Uterus (tissue), 4 donors: ENCODE results near the gene TIMM21. TPM values are rescaled to one million over a fixed set of nuclear protein-coding genes. Genes with fewer than 3 reads are reported as not detected.

Source experiments
- DNase-seq, 2 donors: peaks; one replicate each; pipeline ENCODE4 v3.0.0-alpha.2; 2019 to 2020
- H3K27ac ChIP-seq, 2 donors: fragments of 200-600 bp; sonication (generic); 1 replicate in 1 of 2; 2 replicates in 1 of 2; pipeline ENCODE4 v1.5.1; 2016 to 2018
- H3K27me3 ChIP-seq, 2 donors: fragments of 200-600 bp; sonication (generic); one replicate each; pipeline ENCODE4 v1.5.1; 2018 to 2019; ENCODE audit warnings: control low read depth in 1 of 2
- H3K36me3 ChIP-seq, 2 donors: fragments of 200-600 bp; sonication (generic); one replicate each; pipeline ENCODE4 v1.5.1; 2019; ENCODE audit warnings: control low read depth in 1 of 2
- H3K4me1 ChIP-seq, 2 donors: fragments of 200-600 bp; sonication (generic); one replicate each; pipeline ENCODE4 v1.5.1; 2018 to 2019; ENCODE audit warnings: control low read depth in 1 of 2
- H3K4me3 ChIP-seq, 2 donors: fragments of 200-600 bp; sonication (generic); 1 replicate in 1 of 2; 2 replicates in 1 of 2; pipeline ENCODE4 v1.5.1; 2018 to 2019; ENCODE audit warnings: mild to moderate bottlenecking in 1 of 2
- H3K9me3 ChIP-seq, 2 donors: fragments of 200-600 bp; sonication (generic); one replicate each; pipeline ENCODE4 v1.5.1; 2019; ENCODE audit warnings: control low read depth in 1 of 2
- POLR2A ChIP-seq, 2 donors: fragments of 450-650 bp; IDR thresholded peaks; one replicate each; pipeline ENCODE4 v1.6.1; 2016; ENCODE audit warnings: antibody characterized with exemption in 2 of 2, mild to moderate bottlenecking in 1 of 2, moderate library complexity in 1 of 2
- intact Hi-C: fragments of 100-400 bp; cut with DNase I; formaldehyde crosslinking; loops from one replicate; pipeline ENCODE4 v1.15.1; 2023; ENCODE audit warnings: low total_unique reads
- total RNA-seq, 4 donors: library from RNA; depleted of rRNA in 3 of 4; stranded (reverse); fragments of >200 nt in 3 of 4; gene quantifications; one replicate each; pipeline versions ENCODE4 v1.1.0 to v1.2.4, GENCODE V29; 2014 to 2023
- TF ChIP-seq, protein P1 (sequence below), 4 experiments: fragments of 200-600 bp in 2 of 4; fragments of 450-650 bp in 2 of 4; sonication (generic) in 2 of 4; IDR thresholded peaks; one replicate each; pipeline ENCODE4 v1.5.1; 2016 to 2019; ENCODE audit warnings: antibody characterized with exemption in 4 of 4, mild to moderate bottlenecking in 2 of 4, moderate library complexity in 1 of 4
- donor health status: DM: yes; HTN: yes; CAD: no.

Gene TIMM21
- total RNA-seq, 4 donors from 2014 or later = 15.0 to 44.0 (median 17.2) TPM

DNA sequence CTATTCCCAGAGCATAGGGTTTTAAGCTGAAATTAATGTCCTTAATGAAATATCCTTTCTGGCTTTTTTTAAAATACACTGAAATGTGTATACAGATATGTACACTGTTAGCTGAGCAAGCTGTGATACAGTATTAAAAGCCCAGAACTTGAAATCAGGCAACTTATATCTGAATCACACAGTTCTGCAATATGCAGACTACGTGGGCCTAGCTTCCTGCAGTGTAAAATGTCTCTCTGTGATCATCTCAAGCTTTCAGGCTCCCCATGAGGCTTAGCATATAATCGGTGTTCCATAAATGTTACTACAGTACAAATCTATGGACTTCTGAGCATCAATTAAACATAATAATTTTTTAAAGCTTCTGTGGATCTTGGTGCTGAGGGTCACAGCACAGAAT is 8.9 kb upstream of the TIMM21 start:
- H3K4me3 ChIP-seq = no peak overlapping the region
- H3K4me1 ChIP-seq = no peaks in the 10 kb centered on the region
- intact Hi-C loops = no loop called here
- no peaks in the 10 kb centered on the region for H3K27me3 ChIP-seq
- no peak for DNase-seq
- H3K27ac ChIP-seq = no peak overlapping the region
- H3K9me3 ChIP-seq = no peaks in the 10 kb centered on the region
- no peaks in the 10 kb centered on the region for H3K36me3 ChIP-seq
- no peak for TF ChIP-seq POLR2A (IDR thresholded peaks at IDR 0.05)
- TF ChIP-seq, protein P1, sequence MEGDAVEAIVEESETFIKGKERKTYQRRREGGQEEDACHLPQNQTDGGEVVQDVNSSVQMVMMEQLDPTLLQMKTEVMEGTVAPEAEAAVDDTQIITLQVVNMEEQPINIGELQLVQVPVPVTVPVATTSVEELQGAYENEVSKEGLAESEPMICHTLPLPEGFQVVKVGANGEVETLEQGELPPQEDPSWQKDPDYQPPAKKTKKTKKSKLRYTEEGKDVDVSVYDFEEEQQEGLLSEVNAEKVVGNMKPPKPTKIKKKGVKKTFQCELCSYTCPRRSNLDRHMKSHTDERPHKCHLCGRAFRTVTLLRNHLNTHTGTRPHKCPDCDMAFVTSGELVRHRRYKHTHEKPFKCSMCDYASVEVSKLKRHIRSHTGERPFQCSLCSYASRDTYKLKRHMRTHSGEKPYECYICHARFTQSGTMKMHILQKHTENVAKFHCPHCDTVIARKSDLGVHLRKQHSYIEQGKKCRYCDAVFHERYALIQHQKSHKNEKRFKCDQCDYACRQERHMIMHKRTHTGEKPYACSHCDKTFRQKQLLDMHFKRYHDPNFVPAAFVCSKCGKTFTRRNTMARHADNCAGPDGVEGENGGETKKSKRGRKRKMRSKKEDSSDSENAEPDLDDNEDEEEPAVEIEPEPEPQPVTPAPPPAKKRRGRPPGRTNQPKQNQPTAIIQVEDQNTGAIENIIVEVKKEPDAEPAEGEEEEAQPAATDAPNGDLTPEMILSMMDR (IDR thresholded peaks at IDR 0.05) = no peak

DNA sequence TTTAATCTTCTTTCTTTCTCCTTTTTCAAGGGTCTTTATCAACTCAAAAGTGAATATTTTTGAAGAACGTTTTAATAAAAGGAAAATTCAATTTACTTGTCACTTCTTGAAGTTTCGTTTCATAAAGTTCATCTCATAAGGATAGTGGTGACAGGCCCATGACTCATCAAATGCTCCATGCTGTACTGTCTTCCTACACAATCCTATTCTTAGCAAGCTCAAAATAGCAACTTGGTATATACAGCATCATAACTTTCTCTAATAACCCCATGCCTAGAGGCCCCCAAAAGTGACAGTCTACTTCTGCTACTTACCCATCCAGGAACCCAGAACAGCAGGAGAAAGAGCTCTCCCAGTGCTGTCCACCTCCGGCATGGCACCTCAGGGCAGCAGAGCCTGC is 8.4 kb upstream of the TIMM21 start:
- intact Hi-C loops = no loop called here
- Histone ChIP-seq H3K4me3 (no peak overlapping the region), H3K4me1 (no peaks in the 10 kb centered on the region), H3K9me3 (no peaks in the 10 kb centered on the region), H3K27ac (no peak overlapping the region), H3K27me3 (no peaks in the 10 kb centered on the region), H3K36me3 (no peaks in the 10 kb centered on the region)
- TF ChIP-seq, protein P1 (IDR thresholded peaks at IDR 0.05) = no peak
- TF ChIP-seq POLR2A (IDR thresholded peaks at IDR 0.05) = no peak
- DNase-seq = no peak

DNA sequence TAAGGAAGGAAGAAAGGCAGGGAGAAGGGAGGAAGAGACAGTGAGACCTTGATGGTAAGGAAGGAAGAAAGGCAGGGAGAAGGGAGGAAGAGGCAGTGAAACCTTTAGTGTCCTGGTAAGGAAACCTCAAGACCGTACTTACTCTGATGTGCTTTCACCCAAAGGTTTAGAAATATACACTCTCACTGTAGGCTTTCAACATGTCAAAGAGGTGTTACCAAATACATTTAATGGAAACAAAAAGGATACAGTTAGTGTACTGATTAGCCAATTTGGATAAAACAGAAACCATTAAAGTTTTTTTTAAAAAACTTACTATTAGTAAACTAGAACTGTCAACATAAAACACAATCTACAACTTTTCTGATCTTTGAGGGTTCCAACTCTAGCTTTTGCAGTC is 7.7 kb upstream of the TIMM21 start:
- no peak for DNase-seq

DNA sequence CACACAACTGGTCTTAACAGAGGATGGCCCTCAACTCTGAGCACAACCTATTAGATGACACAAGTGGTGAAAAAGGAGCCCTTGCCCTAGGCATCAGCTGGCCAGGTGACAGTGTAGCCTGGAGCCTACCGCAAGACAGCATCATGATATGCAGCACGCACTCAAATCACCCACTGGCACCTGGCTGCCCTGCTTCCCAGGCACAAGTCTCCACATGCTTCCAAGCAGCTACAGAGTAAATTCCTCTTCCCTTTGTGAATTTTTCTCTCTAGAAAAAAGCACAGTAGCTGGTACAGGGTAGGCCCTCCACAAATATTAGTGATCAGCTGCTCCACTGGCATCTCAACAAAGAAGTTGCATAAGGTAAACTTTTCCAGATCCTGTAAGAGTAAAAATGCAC is 6.7 kb upstream of the TIMM21 start:
- no peak for DNase-seq

More for the DNA sequence above, 7.7 kb upstream of the TIMM21 start:
- H3K27me3 ChIP-seq = no peaks in the 10 kb centered on the region
- no peak overlapping the region for H3K4me3 ChIP-seq
- intact Hi-C loops = no loop called here
- H3K4me1 ChIP-seq = no peaks in the 10 kb centered on the region
- no peak for TF ChIP-seq POLR2A (IDR thresholded peaks at IDR 0.05)
- TF ChIP-seq, protein P1 (IDR thresholded peaks at IDR 0.05) = no peak
- H3K36me3 ChIP-seq = no peaks in the 10 kb centered on the region
- H3K27ac ChIP-seq = no peak overlapping the region
- H3K9me3 ChIP-seq = no peaks in the 10 kb centered on the region

DNA sequence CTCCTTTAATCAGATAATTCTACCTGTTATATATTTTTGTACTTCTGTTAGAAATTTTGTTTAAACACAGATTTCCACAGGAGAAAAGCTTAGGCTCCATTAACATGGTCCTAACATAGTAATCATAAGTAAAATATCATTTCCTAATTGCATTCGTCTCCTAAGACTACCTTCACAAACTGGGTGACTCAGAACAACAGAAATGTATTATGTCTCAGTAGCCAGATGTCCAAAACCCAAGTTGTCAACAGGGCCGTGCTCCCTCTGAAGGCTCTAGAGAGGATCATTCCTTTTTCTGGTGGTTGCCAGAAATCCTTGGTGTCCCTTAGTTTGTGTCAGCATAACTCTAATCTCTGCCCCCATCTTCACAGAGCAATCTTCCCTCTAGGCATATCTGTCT is 6.1 kb upstream of the TIMM21 start:
- Histone ChIP-seq H3K4me3 (no peak overlapping the region), H3K9me3 (no peaks in the 10 kb centered on the region), H3K27ac (no peak overlapping the region), H3K36me3 (no peaks in the 10 kb centered on the region), H3K27me3 (no peaks in the 10 kb centered on the region), H3K4me1 (no peaks in the 10 kb centered on the region)
- TF ChIP-seq, protein P1 (IDR thresholded peaks at IDR 0.05) = no peak
- TF ChIP-seq POLR2A (IDR thresholded peaks at IDR 0.05) = no peak
- intact Hi-C loops = no loop called here
- DNase-seq = no peak

More for the DNA sequence above, 6.7 kb upstream of the TIMM21 start:
- Histone ChIP-seq H3K27ac (no peak overlapping the region), H3K27me3 (no peaks in the 10 kb centered on the region), H3K4me3 (no peak overlapping the region), H3K36me3 (no peaks in the 10 kb centered on the region), H3K4me1 (no peaks in the 10 kb centered on the region), H3K9me3 (no peaks in the 10 kb centered on the region)
- intact Hi-C loops = no loop called here
- TF ChIP-seq, protein P1 (IDR thresholded peaks at IDR 0.05) = no peak
- no peak for TF ChIP-seq POLR2A (IDR thresholded peaks at IDR 0.05)
